Activated CD4-positive, alpha-beta T cell treated with anti-CD3 and anti-CD28 coated beads for 24 hours (primary cell): ENCODE data around the gene OPTN.
"Not testable (repeated sequence)": the region's sequence is repeated elsewhere in the genome, so short reads cannot be mapped to it uniquely, and the experiment has no call there.

Experiments
- DNase-seq, 2 donors: peaks; one replicate each; pipeline ENCODE4 v3.0.0-alpha.2; 2020; ENCODE audit warnings: low read depth in 2 of 2

OPTN gene

GRCh38 chr10:13090289-13090688 lies 9.7 kb upstream of the OPTN start:
- DNase-seq = no peak

GRCh38 chr10:13091801-13092200 lies 8.2 kb upstream of the OPTN start:
- DNase-seq = no peak

- no peak for DNase-seq
These were observed 7.5 kb upstream of the OPTN start for GRCh38 chr10:13092291-13093102.

- not testable (repeated sequence) for DNase-seq
These were observed 5.9 kb upstream of the OPTN start for GRCh38 chr10:13094082-13094481.

GRCh38 chr10:13095094-13095493 lies 4.9 kb upstream of the OPTN start:
- DNase-seq = no peak

GRCh38 chr10:13095929-13096328 lies 4.0 kb upstream of the OPTN start:
- no peak for DNase-seq

- peak in 1 of 2 donors; percentile 17 for DNase-seq
These were observed 758 bp upstream of the OPTN start for GRCh38 chr10:13099144-13099665.

- peak in 1 of 2 donors; percentile 4 for DNase-seq
These were observed 659 bp downstream of the OPTN start for GRCh38 chr10:13100349-13101294.

GRCh38 chr10:13102002-13102794 lies 2.2 kb downstream of the OPTN start:
- no peak for DNase-seq

GRCh38 chr10:13103554-13103953 lies 3.6 kb downstream of the OPTN start:
- DNase-seq = no peak

GRCh38 chr10:13104697-13105096 lies 4.7 kb downstream of the OPTN start:
- no peak for DNase-seq

- no peak for DNase-seq
These were observed 5.2 kb downstream of the OPTN start for GRCh38 chr10:13105184-13105583.

- no peak for DNase-seq
These were observed 6.6 kb downstream of the OPTN start for GRCh38 chr10:13106387-13107045.

- no peak for DNase-seq
These were observed 10.9 kb downstream of the OPTN start for GRCh38 chr10:13110908-13111307.

GRCh38 chr10:13113544-13113943 lies 13.6 kb downstream of the OPTN start:
- no peak for DNase-seq

GRCh38 chr10:13115832-13116803 lies 16.2 kb downstream of the OPTN start:
- DNase-seq = no peak

GRCh38 chr10:13117841-13118783 lies 18.1 kb downstream of the OPTN start:
- no peak for DNase-seq

GRCh38 chr10:13118784-13119410 lies 18.9 kb downstream of the OPTN start:
- no peak for DNase-seq
